RWPE2 (cell line): ENCODE data around the gene MYO3B.

ENCODE experiments used
- ATAC-seq: fragments of 200-7000 bp; cut with Tn5 transposase; 3 replicates; pipeline ENCODE4 v1.9.1; 2021; ENCODE audit warnings: low read depth
- DNase-seq: peaks from one replicate; pipeline ENCODE4 v3.0.0-alpha.2; 2020; ENCODE audit warnings: low spot score
- H3K27ac ChIP-seq: fragments of 450-650 bp; 2 replicates; pipeline ENCODE4 v1.5.1; 2017; ENCODE audit warnings: mild to moderate bottlenecking; ENCODE audit not compliant: poor library complexity, severe bottlenecking
- H3K27me3 ChIP-seq: fragments of 250-450 bp; sonication (Bioruptor Pico); 2 replicates; pipeline ENCODE4 v1.5.1; 2021; ENCODE audit warnings: mild to moderate bottlenecking, moderate library complexity; ENCODE audit not compliant: insufficient read depth, poor library complexity, severe bottlenecking
- H3K36me3 ChIP-seq: fragments of 250-450 bp; sonication (Bioruptor Pico); 2 replicates; pipeline ENCODE4 v1.5.1; 2020; ENCODE audit warnings: low read depth, mild to moderate bottlenecking, moderate library complexity
- H3K4me1 ChIP-seq: fragments of 250-450 bp; sonication (Bioruptor Pico); 2 replicates; pipeline ENCODE4 v1.5.1; 2021; ENCODE audit warnings: mild to moderate bottlenecking, moderate library complexity; ENCODE audit not compliant: insufficient read depth, poor library complexity, severe bottlenecking
- H3K4me3 ChIP-seq: fragments of 250-450 bp; sonication (Bioruptor Pico); 2 replicates; pipeline ENCODE4 v1.5.1; 2021; ENCODE audit warnings: mild to moderate bottlenecking, moderate library complexity; ENCODE audit not compliant: severe bottlenecking
- H3K9me3 ChIP-seq: fragments of 250-450 bp; sonication (Bioruptor Pico); 2 replicates; pipeline ENCODE4 v1.5.1; 2021; ENCODE audit warnings: mild to moderate bottlenecking, moderate library complexity; ENCODE audit not compliant: severe bottlenecking
- TF ChIP-seq, protein P1 (sequence below): fragments of 450-650 bp; IDR thresholded peaks from one replicate; pipeline ENCODE4 v1.5.1; 2017; ENCODE audit warnings: mild to moderate bottlenecking, moderate library complexity; ENCODE audit not compliant: poor library complexity, severe bottlenecking

The MYO3B gene

DNA sequence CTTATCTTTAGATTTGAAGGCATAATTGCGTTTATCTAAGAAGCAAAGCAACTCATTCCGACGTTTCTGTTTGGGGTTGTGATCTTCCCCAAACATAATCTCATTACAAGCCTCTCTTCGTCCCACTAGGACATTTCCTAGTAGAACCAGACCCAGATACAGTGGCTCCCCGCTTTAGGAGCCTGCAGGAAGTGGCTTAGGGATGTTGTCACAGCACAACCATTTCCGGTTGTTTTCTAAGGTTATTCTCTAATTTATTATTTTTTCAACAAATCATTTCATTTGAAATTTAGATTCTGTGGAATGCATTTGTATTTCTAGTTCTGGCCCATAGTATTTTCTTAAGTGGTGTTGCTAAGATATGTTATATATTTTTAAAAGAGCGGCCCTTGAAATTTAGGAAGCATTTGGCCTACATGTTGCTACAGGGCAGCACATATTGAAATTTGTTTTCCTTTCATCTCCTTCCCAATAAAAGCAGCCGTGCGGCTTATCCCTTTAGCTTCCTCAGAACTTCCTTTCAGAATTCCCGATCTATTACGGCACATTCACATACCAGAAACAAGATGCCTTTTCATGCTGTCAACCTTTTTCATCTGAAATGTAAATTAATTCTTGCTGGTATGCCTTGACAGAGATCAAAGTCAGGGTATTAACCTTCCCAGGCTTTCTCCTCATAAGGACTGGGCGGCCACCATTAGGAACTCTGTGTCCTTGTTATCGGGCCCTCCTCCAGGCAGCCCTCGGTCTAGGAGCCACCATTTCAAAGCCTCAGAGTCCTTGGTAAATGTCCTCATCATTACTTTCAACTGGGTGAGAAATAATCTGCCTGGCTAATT lies 326.2 kb downstream of the MYO3B start:
- TF ChIP-seq, protein P1, sequence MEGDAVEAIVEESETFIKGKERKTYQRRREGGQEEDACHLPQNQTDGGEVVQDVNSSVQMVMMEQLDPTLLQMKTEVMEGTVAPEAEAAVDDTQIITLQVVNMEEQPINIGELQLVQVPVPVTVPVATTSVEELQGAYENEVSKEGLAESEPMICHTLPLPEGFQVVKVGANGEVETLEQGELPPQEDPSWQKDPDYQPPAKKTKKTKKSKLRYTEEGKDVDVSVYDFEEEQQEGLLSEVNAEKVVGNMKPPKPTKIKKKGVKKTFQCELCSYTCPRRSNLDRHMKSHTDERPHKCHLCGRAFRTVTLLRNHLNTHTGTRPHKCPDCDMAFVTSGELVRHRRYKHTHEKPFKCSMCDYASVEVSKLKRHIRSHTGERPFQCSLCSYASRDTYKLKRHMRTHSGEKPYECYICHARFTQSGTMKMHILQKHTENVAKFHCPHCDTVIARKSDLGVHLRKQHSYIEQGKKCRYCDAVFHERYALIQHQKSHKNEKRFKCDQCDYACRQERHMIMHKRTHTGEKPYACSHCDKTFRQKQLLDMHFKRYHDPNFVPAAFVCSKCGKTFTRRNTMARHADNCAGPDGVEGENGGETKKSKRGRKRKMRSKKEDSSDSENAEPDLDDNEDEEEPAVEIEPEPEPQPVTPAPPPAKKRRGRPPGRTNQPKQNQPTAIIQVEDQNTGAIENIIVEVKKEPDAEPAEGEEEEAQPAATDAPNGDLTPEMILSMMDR = no peak
- H3K36me3 ChIP-seq = no peaks in the 10 kb centered on the region
- no peaks in the 10 kb centered on the region for H3K4me1 ChIP-seq
- no peak overlapping the region for H3K27ac ChIP-seq
- ATAC-seq (no peak), DNase-seq (no peak)
- no peak overlapping the region for H3K4me3 ChIP-seq
- H3K27me3 ChIP-seq = no peaks in the 10 kb centered on the region
- no peaks in the 10 kb centered on the region for H3K9me3 ChIP-seq

DNA sequence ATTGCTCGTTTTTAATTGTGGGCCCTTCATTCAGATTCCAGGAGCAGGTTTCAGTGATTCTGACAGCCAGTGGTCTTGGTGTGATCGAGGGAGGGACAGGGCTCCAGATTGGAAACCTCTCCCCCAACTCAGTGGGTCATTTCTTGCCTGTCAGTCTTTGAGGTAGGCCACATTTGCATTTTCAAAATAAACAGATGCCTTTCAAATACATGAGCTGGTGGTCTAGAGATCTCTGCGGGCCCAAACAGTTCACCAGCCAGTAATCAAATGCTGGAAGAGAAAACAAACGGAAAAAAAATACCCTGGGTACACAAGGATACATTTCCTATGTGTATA lies 326.8 kb downstream of the MYO3B start:
- TF ChIP-seq, protein P1 = no peak
- DNase-seq (no peak), ATAC-seq (no peak)
- no peaks in the 10 kb centered on the region for H3K36me3 ChIP-seq
- no peaks in the 10 kb centered on the region for H3K9me3 ChIP-seq
- no peaks in the 10 kb centered on the region for H3K4me1 ChIP-seq
- no peak overlapping the region for H3K4me3 ChIP-seq
- no peaks in the 10 kb centered on the region for H3K27me3 ChIP-seq
- no peak overlapping the region for H3K27ac ChIP-seq

DNA sequence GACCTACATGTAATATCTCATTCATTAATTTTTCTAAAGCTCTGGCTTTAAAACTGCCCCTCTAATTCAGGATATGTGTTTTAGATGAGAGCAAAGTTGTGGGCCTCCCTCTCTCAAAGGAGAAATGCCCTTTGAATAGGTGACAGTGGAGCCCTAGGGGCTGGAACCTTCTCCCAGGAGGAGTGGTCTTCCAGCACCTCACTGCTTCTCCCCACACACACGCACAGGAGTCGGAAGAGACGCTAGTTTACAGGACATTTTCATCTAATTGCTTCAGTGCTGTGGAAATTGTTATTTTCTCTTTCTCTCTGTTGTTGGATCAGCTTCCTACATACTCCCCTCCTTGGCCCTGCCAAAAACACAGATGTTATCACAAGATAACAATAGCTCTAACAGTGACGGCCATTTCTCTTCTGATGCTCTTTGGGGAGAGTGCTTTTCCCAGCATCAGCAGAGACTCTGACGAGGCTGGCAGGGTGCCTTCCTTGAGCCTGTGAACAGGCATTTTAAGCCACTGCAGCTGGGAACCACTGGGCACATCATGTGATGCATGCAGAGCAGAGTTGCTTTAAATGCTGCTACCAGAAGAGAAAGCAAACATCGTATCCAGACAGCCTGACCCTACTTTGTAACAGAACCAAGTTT lies 327.8 kb downstream of the MYO3B start:
- TF ChIP-seq, protein P1 = no peak
- DNase-seq (no peak), ATAC-seq (no peak)
- H3K9me3 ChIP-seq = no peaks in the 10 kb centered on the region
- no peaks in the 10 kb centered on the region for H3K36me3 ChIP-seq
- H3K27me3 ChIP-seq = no peaks in the 10 kb centered on the region
- H3K4me1 ChIP-seq = no peaks in the 10 kb centered on the region
- H3K27ac ChIP-seq = no peak overlapping the region
- no peak overlapping the region for H3K4me3 ChIP-seq

DNA sequence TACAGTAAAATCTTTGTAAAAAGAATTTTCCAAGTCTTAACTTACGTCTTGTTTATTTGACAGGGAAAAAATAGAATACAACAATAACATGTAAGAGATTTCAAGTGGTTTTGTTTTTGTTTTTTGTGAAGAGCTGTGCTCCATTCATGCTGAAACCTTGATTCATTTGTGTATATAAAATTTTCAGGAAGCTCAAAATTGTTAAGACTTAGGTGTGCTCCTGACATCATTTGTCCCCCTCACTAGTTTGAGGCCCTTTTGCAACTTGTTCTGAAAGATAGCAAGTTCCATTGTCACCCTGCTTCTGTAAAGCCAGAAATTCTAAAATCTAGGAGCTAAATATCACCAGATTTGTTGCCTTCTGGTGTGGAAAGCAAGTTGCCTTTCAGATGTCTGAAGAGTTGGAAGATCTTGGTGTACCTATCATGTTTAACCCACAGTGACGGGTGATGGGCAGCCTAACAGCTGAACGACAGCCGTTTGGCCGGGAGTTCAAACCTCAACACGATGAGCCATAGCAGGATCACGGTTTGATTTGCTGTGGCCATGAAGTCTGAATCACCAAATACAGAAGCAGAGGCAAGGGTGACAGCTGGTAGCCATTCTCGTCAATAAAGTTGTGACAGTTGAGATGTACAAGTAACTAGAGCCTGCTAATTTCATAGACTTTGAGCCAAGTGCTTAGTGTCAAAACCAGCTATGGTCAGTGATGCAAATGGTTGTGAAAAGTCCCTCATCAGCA lies 331.7 kb downstream of the MYO3B start:
- Histone ChIP-seq H3K27me3 (no peaks in the 10 kb centered on the region), H3K4me1 (no peaks in the 10 kb centered on the region), H3K9me3 (no peaks in the 10 kb centered on the region), H3K27ac (no peak overlapping the region), H3K4me3 (no peak overlapping the region), H3K36me3 (no peaks in the 10 kb centered on the region)
- TF ChIP-seq, protein P1 = no peak
- ATAC-seq = no peak
- no peak for DNase-seq
